GM21737 (cell line): ENCODE data around the gene NAGS.
"Not testable (repeated sequence)": the region's sequence is repeated elsewhere in the genome, so short reads cannot be mapped to it uniquely, and the experiment has no call there.

Experiments
- ATAC-seq: cut with Tn5 transposase; IDR thresholded peaks from one replicate; pipeline ENCODE4 v1.9.1; 2021; ENCODE audit warnings: mild to moderate bottlenecking, moderate library complexity; ENCODE audit not compliant: unreplicated experiment

The NAGS gene

GRCh38 chr17:44004077-44004760, at the start of gene NAGS:
TSS of gene NAGS (plus strand) at chr17:44004622. CDS start at chr17:44004664, 42 bp downstream.
- ATAC-seq: no peak

DNA sequence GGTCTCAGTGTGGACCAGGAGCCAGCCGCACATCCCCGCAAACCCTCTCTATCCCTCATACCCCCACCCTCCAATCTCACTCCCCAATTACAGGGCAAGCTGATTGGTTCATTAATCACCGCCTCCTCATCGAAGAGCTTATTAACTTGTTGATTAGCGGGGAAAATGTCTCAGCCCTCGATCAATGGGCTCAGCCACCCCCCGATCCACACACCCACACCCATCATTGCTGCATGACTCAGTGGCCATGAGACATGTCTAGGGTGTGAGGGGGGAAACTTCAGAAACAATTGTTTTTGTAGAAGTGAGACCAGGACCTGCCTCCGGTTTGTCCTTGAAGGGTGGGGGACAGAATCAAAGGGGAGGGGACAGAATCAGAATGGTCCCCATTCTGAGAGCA, 48.2 kb upstream of the NAGS start:
- no peak for ATAC-seq

DNA sequence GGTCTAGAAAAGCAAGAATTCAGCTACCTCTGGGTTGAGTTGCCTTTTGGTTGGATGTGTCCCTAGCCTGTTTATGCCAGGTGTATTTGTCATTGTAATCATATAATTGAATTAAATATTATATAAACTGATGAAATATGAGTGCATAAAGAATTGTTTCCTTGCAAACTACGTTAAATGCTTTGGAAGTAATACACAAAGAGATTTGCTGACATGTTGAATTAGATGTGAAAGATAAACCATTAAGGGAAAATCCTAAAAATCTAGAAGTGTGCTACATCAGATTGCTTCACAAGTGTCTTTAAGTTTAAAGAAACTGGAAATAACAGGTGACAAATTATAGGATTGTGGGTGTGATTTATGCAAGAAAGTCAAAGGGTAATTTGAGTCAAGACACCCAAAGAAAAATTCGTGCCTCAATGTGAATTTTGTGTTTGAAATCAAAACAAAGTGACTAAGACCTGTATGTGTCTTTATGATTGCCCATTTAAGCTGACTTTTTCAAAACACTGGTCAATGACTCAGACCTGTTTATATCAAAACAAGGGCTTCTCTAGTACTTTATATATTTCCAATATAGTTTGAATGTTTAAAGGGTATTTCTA, 45.6 kb upstream of the NAGS start:
- no peak for ATAC-seq

DNA sequence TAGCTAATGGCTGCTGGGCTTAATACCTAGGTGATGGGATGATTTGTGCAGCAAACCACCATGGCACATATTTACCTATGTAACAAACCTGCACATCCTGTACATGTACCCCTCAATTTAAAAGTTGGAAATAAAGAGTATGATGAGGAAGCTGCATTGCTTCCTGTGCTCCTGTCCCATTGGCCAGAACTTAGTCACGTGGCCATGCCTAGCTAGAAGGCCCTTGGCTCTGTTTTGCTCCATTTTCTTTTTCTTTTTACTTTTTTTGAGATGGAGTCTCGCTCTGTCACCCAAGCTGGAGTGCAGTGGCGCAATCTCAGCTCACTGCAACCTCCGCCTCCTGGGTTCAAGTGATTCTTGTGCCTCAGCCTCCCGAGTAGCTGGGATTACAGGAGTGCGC, 43.1 kb upstream of the NAGS start:
- ATAC-seq: not testable (repeated sequence)

DNA sequence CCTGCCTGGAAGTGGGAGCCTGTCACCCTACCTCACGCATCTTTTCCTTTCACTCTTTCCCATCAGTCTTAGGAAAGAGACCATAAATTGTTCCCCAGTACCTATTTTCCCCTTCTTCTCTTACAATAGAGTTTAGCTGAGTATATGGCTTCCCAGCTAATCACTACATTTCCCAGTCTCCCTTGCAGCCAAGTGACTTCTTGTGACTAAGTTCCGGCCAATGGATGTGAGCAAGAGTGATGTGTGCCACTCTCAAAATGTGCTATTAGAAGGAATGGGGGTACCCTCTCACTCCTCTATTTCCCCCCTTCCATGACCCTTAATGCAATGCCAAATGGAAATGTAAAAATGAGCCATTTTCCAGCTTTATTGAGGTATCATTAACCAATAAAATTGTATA, 42.5 kb upstream of the NAGS start:
- no peak for ATAC-seq

DNA sequence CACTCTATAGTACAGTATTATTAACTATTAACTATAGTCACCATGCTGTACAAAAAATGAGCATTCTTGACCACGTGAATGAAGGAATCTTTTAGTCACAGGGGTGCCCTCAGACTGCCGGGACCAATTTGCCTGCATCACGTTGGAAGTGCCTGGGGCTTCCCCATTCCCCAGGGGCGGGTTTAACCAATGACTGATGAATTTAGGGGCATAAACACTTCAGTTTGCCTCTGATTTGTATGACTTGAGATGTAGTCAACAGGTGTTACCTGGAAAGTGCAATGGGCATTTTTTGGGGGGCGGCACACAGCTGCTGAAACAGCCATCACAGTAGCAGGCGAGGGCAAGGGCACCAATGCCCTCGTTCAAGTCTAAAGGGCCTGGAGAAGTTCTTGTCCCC, 41.9 kb upstream of the NAGS start:
- no peak for ATAC-seq

- no peak for ATAC-seq
Measured at GRCh38 chr17:43966276-43966675, 38.1 kb upstream of the NAGS start.

- no peak for ATAC-seq
Measured at GRCh38 chr17:43967251-43967875, 37.1 kb upstream of the NAGS start.

GRCh38 chr17:43970366-43970765, 34.1 kb upstream of the NAGS start:
- no peak for ATAC-seq

DNA sequence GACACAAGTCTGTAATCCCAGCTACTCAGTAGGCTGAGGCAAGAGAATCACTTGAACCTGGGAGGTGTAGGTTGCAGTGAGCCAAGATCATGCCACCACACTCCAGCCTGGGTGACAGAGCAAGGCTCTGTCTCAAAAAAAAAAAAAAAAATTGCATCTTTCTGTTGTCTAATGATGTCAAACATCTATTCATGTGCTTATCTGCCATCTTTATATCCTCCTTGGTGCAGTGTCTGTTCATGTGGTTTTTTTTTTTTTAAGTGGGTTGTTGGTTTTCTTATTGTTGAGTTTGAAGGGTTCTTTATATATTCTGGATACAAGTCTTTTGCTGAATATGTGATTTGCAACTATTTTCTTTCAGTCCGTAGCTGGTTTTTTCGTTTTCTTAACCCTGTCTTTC, 33.0 kb upstream of the NAGS start:
- not testable (repeated sequence) for ATAC-seq

DNA sequence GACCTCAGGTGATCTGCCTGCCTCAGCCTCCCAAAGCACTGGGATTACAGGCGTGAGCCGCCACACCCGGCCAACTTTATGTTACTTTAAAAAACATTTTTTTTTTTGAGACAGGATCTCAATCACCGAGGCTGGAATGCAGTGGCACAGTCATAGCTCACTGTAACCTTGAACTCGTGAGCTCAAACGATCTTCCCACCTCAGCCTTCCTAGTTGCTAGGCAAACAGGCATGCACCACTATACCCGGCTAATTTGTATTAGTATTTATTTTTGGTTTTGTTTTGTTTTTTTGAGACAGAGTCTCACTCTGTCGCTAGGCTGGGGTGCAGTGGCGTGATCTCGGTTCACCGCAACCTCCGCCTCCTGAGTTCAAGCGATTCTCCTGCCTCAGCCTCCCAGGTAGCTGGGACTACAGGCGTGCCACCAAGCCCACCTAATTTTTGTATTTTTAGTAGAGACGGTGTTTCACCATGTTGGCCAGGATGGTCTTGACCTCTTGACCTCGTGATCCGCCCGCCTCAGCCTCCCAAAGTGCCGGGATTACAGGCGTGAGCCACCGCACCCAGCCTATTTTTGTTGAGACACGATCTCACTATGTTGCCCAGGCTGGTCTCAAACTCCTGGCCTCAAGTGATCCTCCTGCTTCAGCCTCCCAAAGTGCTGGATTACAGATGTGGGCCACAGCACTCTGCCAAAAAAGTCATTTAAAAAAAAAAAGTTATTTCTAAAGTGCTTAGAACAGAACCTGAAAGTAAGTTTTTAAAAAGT, 31.8 kb upstream of the NAGS start:
- not testable (repeated sequence) for ATAC-seq

DNA sequence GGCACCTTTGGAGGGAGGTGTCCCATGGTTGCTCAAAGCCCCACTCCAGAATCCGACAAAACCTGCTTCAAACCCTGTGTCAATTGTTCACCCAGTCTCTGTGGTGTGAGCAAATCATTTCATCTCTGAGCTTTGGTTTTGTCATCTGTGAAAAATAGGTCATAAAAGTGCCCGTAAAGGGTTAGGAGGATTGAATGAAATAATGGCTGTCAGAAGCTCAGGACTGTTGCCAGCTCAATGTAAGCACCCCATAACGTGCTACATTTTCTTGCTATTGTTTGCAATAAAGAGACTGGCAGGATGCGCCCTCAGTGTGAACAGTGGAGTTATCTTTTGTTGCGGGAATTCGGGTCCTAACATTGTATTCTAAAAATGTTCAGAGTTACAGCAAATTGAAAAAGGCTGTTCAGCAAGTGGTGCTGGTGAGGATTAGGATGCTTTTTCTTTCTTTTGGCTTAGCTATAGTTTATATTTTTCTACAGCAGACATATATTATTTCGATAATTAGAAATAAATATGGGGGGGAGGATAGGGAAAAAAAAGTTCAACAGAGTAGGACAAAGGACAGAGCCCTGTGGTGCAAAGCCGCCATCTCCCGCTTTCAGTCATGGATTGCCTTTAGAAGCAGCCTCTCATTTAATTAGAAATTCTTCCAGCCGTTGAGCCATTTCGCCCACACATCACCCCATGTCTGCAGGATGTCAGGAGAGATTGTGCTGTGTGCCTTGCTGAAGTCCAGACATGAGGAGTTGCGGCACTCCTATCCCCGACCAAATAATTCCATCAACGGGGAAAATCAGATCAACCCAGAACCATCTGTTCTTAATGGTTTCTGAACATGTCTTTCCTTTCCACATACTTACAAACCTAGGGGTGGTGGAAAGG, 29.8 kb upstream of the NAGS start:
- no peak for ATAC-seq

DNA sequence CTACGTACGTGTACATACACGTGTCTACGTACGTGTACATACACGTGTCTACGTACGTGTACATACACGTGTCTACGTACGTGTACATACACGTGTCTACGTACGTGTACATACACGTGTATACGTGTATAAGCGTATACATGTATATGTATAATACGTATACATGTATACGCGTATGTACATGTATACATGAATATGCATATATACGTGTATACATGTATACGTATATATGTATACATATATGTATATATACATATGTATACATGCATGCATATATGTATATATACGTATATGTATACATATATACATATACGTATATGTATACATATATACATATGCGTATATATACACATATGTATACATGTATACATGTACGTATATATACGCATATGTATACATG, 28.5 kb upstream of the NAGS start:
- no peak for ATAC-seq

GRCh38 chr17:43976963-43977837, 27.2 kb upstream of the NAGS start:
- no peak for ATAC-seq

- no peak for ATAC-seq
Measured at GRCh38 chr17:43978078-43978477, 26.3 kb upstream of the NAGS start.

GRCh38 chr17:43979011-43979410, 25.4 kb upstream of the NAGS start:
- no peak for ATAC-seq

DNA sequence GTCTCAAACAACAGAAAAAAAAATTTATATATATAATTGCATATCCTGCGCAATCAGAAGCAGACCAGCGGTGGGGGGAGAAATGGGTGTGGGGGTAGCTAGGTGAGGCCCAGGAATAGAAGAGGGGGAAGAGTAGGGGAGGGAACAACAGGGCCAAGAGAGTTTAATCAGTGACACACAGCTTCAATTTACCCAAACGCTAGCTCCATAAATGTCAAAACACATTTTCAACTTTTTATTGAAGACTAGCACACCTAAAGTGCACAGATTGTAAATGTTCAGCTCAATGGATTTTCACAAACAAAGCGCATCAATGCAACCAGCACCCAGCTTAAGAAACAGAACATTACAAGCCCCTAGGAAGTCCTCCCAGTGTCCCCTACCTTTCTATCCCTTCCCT, 24.8 kb upstream of the NAGS start:
- ATAC-seq: no peak

GRCh38 chr17:43982171-43982570, 22.3 kb upstream of the NAGS start:
- no peak for ATAC-seq

GRCh38 chr17:43983196-43983514, 21.3 kb upstream of the NAGS start:
- ATAC-seq: no peak
